ENCODE measurements around the gene GLP1R. TPM values are rescaled to one million over a fixed set of nuclear protein-coding genes. Genes with fewer than 3 reads are reported as not detected.

The GLP1R gene
- total RNA-seq, 1 experiment from 2014 or later, result not detected

- no TSS peak for BruUV-seq (replicated peaks)
- H3K4me2 ChIP-seq (ENCODE audit: low read length), result no peak overlapping the region
- intact Hi-C loops (cut with micrococcal nuclease), result no loop called here
Observed at GRCh38 chr6:39047434-39048327, 900 bp upstream of the GLP1R start.

More at GRCh38 chr6:39047434-39048327, 900 bp upstream of the GLP1R start:
- no peaks in the 10 kb centered on the region for H3K36me3 ChIP-seq (ENCODE audit: control insufficient read depth in 1 of 2, insufficient read depth in 2 of 2, low read length in 2 of 2)
- RAD21 ChIA-PET (ENCODE audit: low non-redundant PET in 1 of 2, low total read pairs in 2 of 2, uncharacterized antibody in 2 of 2, unreplicated experiment in 2 of 2), result no interaction called here
- no peak overlapping the region for H3K4me3 ChIP-seq (replicated peaks in 1 of 2; ENCODE audit: low read depth in 1 of 2, low read length in 2 of 2)
- TF ChIP-seq, protein P1, sequence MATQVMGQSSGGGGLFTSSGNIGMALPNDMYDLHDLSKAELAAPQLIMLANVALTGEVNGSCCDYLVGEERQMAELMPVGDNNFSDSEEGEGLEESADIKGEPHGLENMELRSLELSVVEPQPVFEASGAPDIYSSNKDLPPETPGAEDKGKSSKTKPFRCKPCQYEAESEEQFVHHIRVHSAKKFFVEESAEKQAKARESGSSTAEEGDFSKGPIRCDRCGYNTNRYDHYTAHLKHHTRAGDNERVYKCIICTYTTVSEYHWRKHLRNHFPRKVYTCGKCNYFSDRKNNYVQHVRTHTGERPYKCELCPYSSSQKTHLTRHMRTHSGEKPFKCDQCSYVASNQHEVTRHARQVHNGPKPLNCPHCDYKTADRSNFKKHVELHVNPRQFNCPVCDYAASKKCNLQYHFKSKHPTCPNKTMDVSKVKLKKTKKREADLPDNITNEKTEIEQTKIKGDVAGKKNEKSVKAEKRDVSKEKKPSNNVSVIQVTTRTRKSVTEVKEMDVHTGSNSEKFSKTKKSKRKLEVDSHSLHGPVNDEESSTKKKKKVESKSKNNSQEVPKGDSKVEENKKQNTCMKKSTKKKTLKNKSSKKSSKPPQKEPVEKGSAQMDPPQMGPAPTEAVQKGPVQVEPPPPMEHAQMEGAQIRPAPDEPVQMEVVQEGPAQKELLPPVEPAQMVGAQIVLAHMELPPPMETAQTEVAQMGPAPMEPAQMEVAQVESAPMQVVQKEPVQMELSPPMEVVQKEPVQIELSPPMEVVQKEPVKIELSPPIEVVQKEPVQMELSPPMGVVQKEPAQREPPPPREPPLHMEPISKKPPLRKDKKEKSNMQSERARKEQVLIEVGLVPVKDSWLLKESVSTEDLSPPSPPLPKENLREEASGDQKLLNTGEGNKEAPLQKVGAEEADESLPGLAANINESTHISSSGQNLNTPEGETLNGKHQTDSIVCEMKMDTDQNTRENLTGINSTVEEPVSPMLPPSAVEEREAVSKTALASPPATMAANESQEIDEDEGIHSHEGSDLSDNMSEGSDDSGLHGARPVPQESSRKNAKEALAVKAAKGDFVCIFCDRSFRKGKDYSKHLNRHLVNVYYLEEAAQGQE (IDR thresholded peaks at IDR 0.05; ENCODE audit: low read depth), result no peak
- no peak for TF ChIP-seq FOSL1 (IDR thresholded peaks at IDR 0.05; ENCODE audit: low read depth)
- H4K20me1 ChIP-seq (ENCODE audit: insufficient read depth), result no peaks in the 10 kb centered on the region
- no peaks in the 10 kb centered on the region for H3K4me1 ChIP-seq (ENCODE audit: control insufficient read depth in 1 of 2, insufficient read depth in 2 of 2, low read length in 2 of 2)
- POLR2A ChIA-PET, result interaction anchor here (0.6 kb wide), 1 partner anchor 176 kb away, joined by 3 read pairs; no protein-coding TSS in a partner anchor
- no peak overlapping the region for H3K9ac ChIP-seq (ENCODE audit: low read length)
- H3K79me2 ChIP-seq (ENCODE audit: insufficient read depth, low read length), result no peaks in the 10 kb centered on the region
- H3K27me3 ChIP-seq (ENCODE audit: insufficient read depth, low read length), result peaks cover 14% of the 10 kb centered on the region
- no peak overlapping the region for H3K27ac ChIP-seq (ENCODE audit: low read depth, low read length)
- DNase-seq (ENCODE audit: low read depth, low spot score), result no peak
- no peak for ATAC-seq
- H2AFZ ChIP-seq (ENCODE audit: low read depth, low read length, poor library complexity, severe bottlenecking), result no peak overlapping the region
- no peaks in the 10 kb centered on the region for H3K9me2 ChIP-seq (ENCODE audit: insufficient read depth)
- CTCF ChIA-PET, result no interaction called here
- H3K9me3 ChIP-seq (ENCODE audit: control insufficient read depth in 1 of 2, insufficient read depth in 1 of 2, low read depth in 1 of 2, low read length in 2 of 2), result no peaks in the 10 kb centered on the region
